Liver (tissue), 9 donors: ENCODE data around the gene STIM1. TPM values are rescaled to one million over a fixed set of nuclear protein-coding genes. Genes with fewer than 3 reads are reported as not detected.

ENCODE experiments used
- DNase-seq: peaks from one replicate; pipeline ENCODE4 v3.0.0-alpha.2; 2017; ENCODE audit warnings: low spot score
- H3K27ac ChIP-seq, 2 donors: one replicate each; pipeline ENCODE4 v1.7.0; 2013; ENCODE audit warnings: inconsistent platforms in 2 of 2, low read length in 2 of 2, control low read depth in 1 of 2, low read depth in 1 of 2, mild to moderate bottlenecking in 1 of 2
- H3K27me3 ChIP-seq, 4 donors: one replicate each; pipeline versions ENCODE4 v1.6.1 to v1.7.0; 2013; ENCODE audit warnings: low read length in 3 of 4, inconsistent platforms in 1 of 4, mild to moderate bottlenecking in 1 of 4, moderate library complexity in 1 of 4; ENCODE audit not compliant: control insufficient read depth in 4 of 4, insufficient read depth in 4 of 4
- H3K36me3 ChIP-seq, 4 donors: one replicate each; pipeline versions ENCODE4 v1.6.1 to v1.7.0; 2013; ENCODE audit warnings: low read length in 3 of 4, mild to moderate bottlenecking in 3 of 4, low read depth in 1 of 4, moderate library complexity in 1 of 4; ENCODE audit not compliant: control insufficient read depth in 4 of 4, insufficient read depth in 3 of 4
- H3K4me1 ChIP-seq, 4 donors: one replicate each; pipeline versions ENCODE4 v1.6.1 to v1.7.0; 2013; ENCODE audit warnings: low read length in 3 of 4, mild to moderate bottlenecking in 3 of 4, moderate library complexity in 1 of 4; ENCODE audit not compliant: control insufficient read depth in 4 of 4, insufficient read depth in 4 of 4
- H3K4me3 ChIP-seq, 3 donors: one replicate each; pipeline versions ENCODE4 v1.6.1 to v1.7.0; 2013; ENCODE audit warnings: low read length in 3 of 3, control low read depth in 1 of 3, low read depth in 1 of 3, mild to moderate bottlenecking in 1 of 3
- H3K9ac ChIP-seq, 2 donors: one replicate each; pipeline ENCODE4 v1.7.0; 2013; ENCODE audit warnings: low read length in 2 of 2, mild to moderate bottlenecking in 2 of 2, moderate library complexity in 2 of 2, control low read depth in 1 of 2, low read depth in 1 of 2
- H3K9me3 ChIP-seq, 4 donors: one replicate each; pipeline versions ENCODE4 v1.6.1 to v1.7.0; 2013; ENCODE audit warnings: low read length in 3 of 4; ENCODE audit not compliant: control insufficient read depth in 4 of 4
- ATF3 ChIP-seq: IDR thresholded peaks from 2 replicates; pipeline ENCODE4 v1.6.1; 2016; ENCODE audit warnings: antibody characterized with exemption
- CTCF ChIP-seq: fragments of 150-350 bp; IDR thresholded peaks from 2 replicates; pipeline ENCODE4 v1.5.1; 2017; ENCODE audit warnings: improper control_type of control experiment, low read depth, low read length; ENCODE audit not compliant: missing input control
- EGR1 ChIP-seq, 2 donors: IDR thresholded peaks; 2 replicates each; pipeline ENCODE4 v1.6.1; 2016 to 2018; ENCODE audit warnings: antibody characterized with exemption in 2 of 2, low read depth in 2 of 2
- FOXA1 ChIP-seq: IDR thresholded peaks from 2 replicates; pipeline ENCODE4 v1.6.1; 2016; ENCODE audit warnings: antibody characterized with exemption
- FOXA2 ChIP-seq: IDR thresholded peaks from 2 replicates; pipeline ENCODE4 v1.6.1; 2016; ENCODE audit warnings: antibody characterized with exemption
- GABPA ChIP-seq, 2 donors: IDR thresholded peaks in 1 of 2; conservative IDR thresholded peaks in 1 of 2; 2 replicates each; pipeline ENCODE4 v1.6.1; 2016; ENCODE audit warnings: antibody characterized with exemption in 2 of 2, mild to moderate bottlenecking in 1 of 2, moderate library complexity in 1 of 2
- HNF4A ChIP-seq, 2 donors: conservative IDR thresholded peaks; 2 replicates each; pipeline ENCODE4 v1.6.1; 2016; ENCODE audit warnings: antibody characterized with exemption in 2 of 2, mild to moderate bottlenecking in 2 of 2
- HNF4G ChIP-seq: IDR thresholded peaks from 2 replicates; pipeline ENCODE4 v1.6.1; 2016; ENCODE audit warnings: antibody characterized with exemption
- JUND ChIP-seq, 2 donors: IDR thresholded peaks; 2 replicates each; pipeline ENCODE4 v1.6.1; 2016; ENCODE audit warnings: antibody characterized with exemption in 2 of 2
- MAX ChIP-seq: IDR thresholded peaks from 2 replicates; pipeline ENCODE4 v1.6.1; 2016; ENCODE audit warnings: antibody characterized with exemption
- NR2F2 ChIP-seq: IDR thresholded peaks from 2 replicates; pipeline ENCODE4 v1.6.1; 2016; ENCODE audit warnings: antibody characterized with exemption
- RAD21 ChIP-seq, 2 donors: IDR thresholded peaks; 2 replicates each; pipeline ENCODE4 v1.6.1; 2016; ENCODE audit warnings: antibody characterized with exemption in 2 of 2, mild to moderate bottlenecking in 2 of 2
- REST ChIP-seq: IDR thresholded peaks from 2 replicates; pipeline ENCODE4 v1.6.1; 2016; ENCODE audit warnings: antibody characterized with exemption, mild to moderate bottlenecking
- RXRA ChIP-seq, 2 donors: IDR thresholded peaks; 2 replicates each; pipeline ENCODE4 v1.6.1; 2017 to 2018; ENCODE audit warnings: antibody characterized with exemption in 2 of 2, mild to moderate bottlenecking in 1 of 2
- SP1 ChIP-seq: IDR thresholded peaks from 2 replicates; pipeline ENCODE4 v1.6.1; 2018; ENCODE audit warnings: antibody characterized with exemption, mild to moderate bottlenecking
- TAF1 ChIP-seq: conservative IDR thresholded peaks from 2 replicates; pipeline ENCODE4 v1.6.1; 2016; ENCODE audit warnings: antibody characterized with exemption, mild to moderate bottlenecking
- YY1 ChIP-seq: IDR thresholded peaks from 2 replicates; pipeline ENCODE4 v1.6.1; 2016; ENCODE audit warnings: antibody characterized with exemption, mild to moderate bottlenecking
- ZBTB33 ChIP-seq: IDR thresholded peaks from 2 replicates; pipeline ENCODE4 v1.6.1; 2016; ENCODE audit warnings: antibody characterized with exemption
- WGBS: extraction: QIAGEN DNeasy Blood & Tissue Kit; methylation state at CpG from one replicate; pipeline ENCODE4 v1.1.7; 2013; 5-methylcytosine and 5-hydroxymethylcytosine counted together
- polyA plus RNA-seq, 2 donors: library from polyadenylated mRNA; stranded (reverse) in 1 of 2; unstranded in 1 of 2; fragments of 200-250 nt in 1 of 2; fragments of >200 nt in 1 of 2; fragmentation: Nextera tagmentation in 1 of 2; extraction: Ambion mirVana in 1 of 2; gene quantifications; one replicate each; pipeline versions ENCODE4 v1.2.1 to v1.2.3, GENCODE V29; 2013 to 2015
- total RNA-seq, 2 donors: library from RNA; depleted of rRNA; stranded (reverse); fragments of >200 nt; gene quantifications; one replicate each; pipeline ENCODE4 v1.2.3, GENCODE V29; 2014
- donor health status: healthy.
- donor health status: healthy.
- donor health status: healthy.
- donor health status: healthy.
- donor health status: healthy.

Gene STIM1
- total and polyA plus RNA-seq, 4 donors = 19.7 to 42.9 (median 25.1) TPM

GRCh38 chr11:3879967-3880542, 24.6 kb downstream of the STIM1 start:
- H3K36me3 ChIP-seq = no peaks in the 10 kb centered on the region
- peak overlapping the region; percentile 80 to 96 for H3K27ac ChIP-seq
- H3K27me3 ChIP-seq = no peaks in the 10 kb centered on the region
- no peaks in the 10 kb centered on the region for H3K9me3 ChIP-seq
- H3K4me1 ChIP-seq = peaks cover 13 to 41% (median 32%) of the 10 kb centered on the region in 4 donors
- H3K9ac ChIP-seq = peak overlapping the region; percentile 18 to 72
- no peak overlapping the region for H3K4me3 ChIP-seq
- DNase-seq = no peak
- TF ChIP-seq FOXA1 (peak; percentile 30), RXRA (IDR thresholded peaks at IDR 0.05) (peak; percentile 76 to 86), ATF3 (no peak), YY1 (peak; percentile 75), CTCF (no peak), MAX (peak; percentile 72), SP1 (peak; percentile 77), REST (peak; percentile 80), NR2F2 (peak; percentile 76), ZBTB33 (peak; percentile 67), JUND (IDR thresholded peaks at IDR 0.05) (peak in 1 of 2 donors; percentile 45), RAD21 (IDR thresholded peaks at IDR 0.05) (peak; percentile 45 to 50), HNF4G (no peak), TAF1 (peak; percentile 89), GABPA (IDR thresholded peaks at IDR 0.05 in 1 of 2, conservative IDR thresholded peaks at IDR 0.05 in 1 of 2) (peak in 1 of 2 donors; percentile 72), FOXA2 (no peak), EGR1 (IDR thresholded peaks at IDR 0.05; ENCODE audit: low read depth in 2 of 2) (peak in 1 of 2 donors; percentile 55), HNF4A (conservative IDR thresholded peaks at IDR 0.05) (peak; percentile 67 to 82)
- WGBS = 35% methylated on average over 2 of the region's 2 CpGs
